IPS-NIHi11 (cell line): Measurements from ENCODE around the gene TOMM40.
A peak's percentile ranks its signal among the peaks of the same experiment; 100 is the strongest.
"Not testable (repeated sequence)": the region's sequence is repeated elsewhere in the genome, so short reads cannot be mapped to it uniquely, and the experiment has no call there.

ENCODE experiments used
- DNase-seq: peaks from one replicate; pipeline ENCODE4 v3.0.0; 2012; ENCODE audit warnings: mixed read lengths, low spot score

Gene TOMM40

DNA sequence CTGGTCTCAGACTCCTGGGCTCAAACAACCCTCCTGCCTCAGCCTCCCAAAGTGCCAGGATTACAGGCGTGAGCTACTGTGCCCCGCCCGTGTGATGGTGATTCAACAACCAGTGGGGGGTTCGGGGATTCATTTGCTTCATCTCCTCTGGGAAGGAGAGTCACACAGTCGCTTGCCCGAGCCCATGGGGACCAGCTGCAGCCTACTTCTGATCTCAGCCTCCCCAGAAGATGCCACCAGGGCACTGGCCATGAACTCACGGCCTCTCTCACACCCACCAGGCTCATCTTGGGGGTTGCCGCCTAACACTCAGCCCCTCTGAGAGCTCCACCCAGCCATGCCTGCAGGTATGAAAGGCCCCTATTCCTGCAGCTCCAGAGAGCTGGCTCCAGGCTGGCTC, 6.8 kb downstream of the TOMM40 start:
- no peak for DNase-seq

- DNase-seq, result no peak
Observed at GRCh38 chr19:44900328-44901244, 9.5 kb downstream of the TOMM40 start.

GRCh38 chr19:44903216-44903601, 12.2 kb downstream of the TOMM40 start:
- DNase-seq, result no peak

- peak; percentile 79 for DNase-seq
Observed at GRCh38 chr19:44903602-44904425, 12.8 kb downstream of the TOMM40 start.

- no peak for DNase-seq
Observed at GRCh38 chr19:44904426-44904994, 13.5 kb downstream of the TOMM40 start.

- peak; percentile 66 for DNase-seq
Observed at GRCh38 chr19:44905437-44906160, 14.5 kb downstream of the TOMM40 start, which contains the start of gene APOE. Gene APOE (plus strand): TSS chr19:44905796. CDS start chr19:44906625, 829 bp downstream.

GRCh38 chr19:44907613-44908012, 16.6 kb downstream of the TOMM40 start:
- DNase-seq, result no peak

DNA sequence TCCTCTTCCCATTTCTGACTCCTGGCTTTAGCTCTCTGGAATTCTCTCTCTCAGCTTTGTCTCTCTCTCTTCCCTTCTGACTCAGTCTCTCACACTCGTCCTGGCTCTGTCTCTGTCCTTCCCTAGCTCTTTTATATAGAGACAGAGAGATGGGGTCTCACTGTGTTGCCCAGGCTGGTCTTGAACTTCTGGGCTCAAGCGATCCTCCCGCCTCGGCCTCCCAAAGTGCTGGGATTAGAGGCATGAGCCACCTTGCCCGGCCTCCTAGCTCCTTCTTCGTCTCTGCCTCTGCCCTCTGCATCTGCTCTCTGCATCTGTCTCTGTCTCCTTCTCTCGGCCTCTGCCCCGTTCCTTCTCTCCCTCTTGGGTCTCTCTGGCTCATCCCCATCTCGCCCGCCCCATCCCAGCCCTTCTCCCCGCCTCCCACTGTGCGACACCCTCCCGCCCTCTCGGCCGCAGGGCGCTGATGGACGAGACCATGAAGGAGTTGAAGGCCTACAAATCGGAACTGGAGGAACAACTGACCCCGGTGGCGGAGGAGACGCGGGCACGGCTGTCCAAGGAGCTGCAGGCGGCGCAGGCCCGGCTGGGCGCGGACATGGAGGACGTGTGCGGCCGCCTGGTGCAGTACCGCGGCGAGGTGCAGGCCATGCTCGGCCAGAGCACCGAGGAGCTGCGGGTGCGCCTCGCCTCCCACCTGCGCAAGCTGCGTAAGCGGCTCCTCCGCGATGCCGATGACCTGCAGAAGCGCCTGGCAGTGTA, 17.2 kb downstream of the TOMM40 start:
- no peak for DNase-seq

- no peak for DNase-seq
Observed at GRCh38 chr19:44908836-44909261, 17.8 kb downstream of the TOMM40 start.

DNA sequence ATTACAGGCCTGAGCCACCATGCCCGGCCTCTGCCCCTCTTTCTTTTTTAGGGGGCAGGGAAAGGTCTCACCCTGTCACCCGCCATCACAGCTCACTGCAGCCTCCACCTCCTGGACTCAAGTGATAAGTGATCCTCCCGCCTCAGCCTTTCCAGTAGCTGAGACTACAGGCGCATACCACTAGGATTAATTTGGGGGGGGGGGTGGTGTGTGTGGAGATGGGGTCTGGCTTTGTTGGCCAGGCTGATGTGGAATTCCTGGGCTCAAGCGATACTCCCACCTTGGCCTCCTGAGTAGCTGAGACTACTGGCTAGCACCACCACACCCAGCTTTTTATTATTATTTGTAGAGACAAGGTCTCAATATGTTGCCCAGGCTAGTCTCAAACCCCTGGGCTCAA, 18.7 kb downstream of the TOMM40 start:
- no peak for DNase-seq

DNA sequence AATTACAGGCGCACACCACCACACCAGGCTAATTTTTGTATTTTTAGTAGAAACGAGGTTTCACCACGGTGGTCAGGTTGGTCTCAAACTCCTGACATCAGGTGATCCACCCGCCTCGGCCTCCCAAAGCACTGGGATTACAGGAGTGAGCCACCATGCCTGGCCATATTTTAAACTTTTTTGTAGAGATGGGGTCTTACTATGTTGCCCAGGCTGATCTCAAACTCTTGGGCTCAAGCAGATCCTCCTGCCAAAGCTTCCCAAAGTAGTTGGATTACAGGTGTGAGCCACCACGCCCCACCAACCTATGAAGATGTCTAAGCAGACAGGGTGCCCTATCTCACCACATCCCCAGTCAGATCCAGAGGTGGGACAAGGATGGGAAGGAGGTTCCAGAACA, 20.8 kb downstream of the TOMM40 start:
- not testable (repeated sequence) for DNase-seq

- no peak for DNase-seq
Observed at GRCh38 chr19:44912854-44913253, 21.8 kb downstream of the TOMM40 start.

DNA sequence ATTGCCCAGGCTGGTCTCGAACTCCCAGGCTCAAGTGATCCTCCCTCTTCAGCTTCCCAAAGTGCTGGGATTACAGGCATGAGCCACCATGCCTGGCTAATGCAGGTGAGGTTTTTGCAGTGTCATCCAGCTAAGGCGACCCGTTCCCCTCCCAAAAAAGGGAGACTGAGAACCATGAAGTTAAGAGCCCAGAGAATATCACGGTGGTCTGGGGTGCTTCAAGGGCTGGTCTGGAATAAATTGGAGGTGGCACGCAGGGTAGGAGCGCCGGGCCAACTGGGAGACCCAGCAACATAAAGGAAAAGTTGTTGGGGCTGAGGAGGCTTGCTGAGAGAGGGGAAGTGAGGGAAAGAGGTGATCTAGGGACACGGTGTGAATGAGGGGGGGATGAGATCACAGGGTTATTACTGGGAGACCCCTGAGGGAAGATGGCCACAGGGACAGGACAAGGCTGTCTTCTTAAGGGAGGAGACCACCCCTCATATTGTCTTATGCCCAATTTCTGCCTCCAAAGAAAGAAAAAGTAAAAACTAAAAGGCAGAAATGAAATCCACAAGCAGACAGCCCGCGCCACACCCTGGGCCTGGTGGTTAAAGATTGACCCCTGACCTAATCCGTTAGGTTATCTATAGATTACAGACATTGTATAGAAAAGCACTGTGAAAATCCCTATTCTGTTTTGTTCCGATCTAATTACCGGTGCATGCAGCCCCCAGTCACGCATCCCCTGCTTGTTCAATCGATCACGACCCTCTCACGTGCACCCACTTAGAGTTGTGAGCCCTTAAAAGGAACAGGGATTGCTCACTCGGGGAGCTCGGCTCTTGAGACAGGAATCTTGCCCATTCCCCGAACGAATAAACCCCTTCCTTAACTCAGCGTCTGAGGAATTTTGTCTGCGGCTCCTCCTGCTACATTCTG, 22.7 kb downstream of the TOMM40 start:
- DNase-seq, result not testable (repeated sequence)

- DNase-seq, result peak; percentile 89
Observed at GRCh38 chr19:44914433-44915206, 23.6 kb downstream of the TOMM40 start, which contains the start of gene APOC1. Gene APOC1 (plus strand): TSS chr19:44914608. CDS start chr19:44914892, 284 bp downstream.

DNA sequence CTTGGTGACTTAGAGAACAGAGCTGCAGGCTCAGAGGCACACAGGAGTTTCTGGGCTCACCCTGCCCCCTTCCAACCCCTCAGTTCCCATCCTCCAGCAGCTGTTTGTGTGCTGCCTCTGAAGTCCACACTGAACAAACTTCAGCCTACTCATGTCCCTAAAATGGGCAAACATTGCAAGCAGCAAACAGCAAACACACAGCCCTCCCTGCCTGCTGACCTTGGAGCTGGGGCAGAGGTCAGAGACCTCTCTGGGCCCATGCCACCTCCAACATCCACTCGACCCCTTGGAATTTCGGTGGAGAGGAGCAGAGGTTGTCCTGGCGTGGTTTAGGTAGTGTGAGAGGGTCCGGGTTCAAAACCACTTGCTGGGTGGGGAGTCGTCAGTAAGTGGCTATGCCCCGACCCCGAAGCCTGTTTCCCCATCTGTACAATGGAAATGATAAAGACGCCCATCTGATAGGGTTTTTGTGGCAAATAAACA, 33.2 kb downstream of the TOMM40 start:
- DNase-seq, result no peak

DNA sequence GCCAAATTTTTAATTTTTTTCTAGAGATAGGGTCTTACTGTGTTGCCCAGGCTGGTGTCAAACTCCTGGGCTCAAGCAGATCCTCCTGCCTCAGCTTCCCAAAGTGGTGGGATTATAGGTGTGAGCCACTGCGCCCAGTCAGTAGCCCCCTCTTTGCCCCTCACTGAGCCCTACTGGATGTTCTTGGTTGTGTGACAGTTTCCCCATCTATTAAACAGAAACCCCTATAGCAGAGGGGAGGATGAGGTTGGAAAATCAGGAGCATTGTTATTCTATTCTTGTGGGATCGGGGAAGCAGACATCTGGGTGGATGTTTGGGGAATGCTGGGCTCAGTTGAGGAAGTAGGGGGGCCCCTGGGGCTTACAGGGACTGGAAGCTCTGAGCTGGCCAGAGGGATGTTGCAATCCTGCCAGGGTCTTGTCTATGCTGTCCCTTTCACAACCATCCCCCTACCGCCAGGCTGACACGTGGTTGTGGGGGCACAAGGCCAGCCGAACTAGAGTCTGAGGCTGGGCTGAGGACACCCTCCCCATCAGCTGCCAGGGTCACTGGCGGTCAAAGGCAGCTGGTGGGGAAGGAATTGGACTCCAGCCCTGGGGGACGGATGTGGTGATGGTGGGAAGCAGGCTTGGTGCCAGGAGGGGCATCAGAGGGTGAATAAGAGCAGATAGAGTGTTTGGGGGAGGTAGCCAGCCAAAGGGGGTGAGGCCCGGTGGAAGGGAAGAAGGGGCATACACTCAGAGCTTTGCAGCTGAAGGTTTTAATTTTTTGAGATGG, 34.2 kb downstream of the TOMM40 start:
- no peak for DNase-seq

- DNase-seq, result not testable (repeated sequence)
Observed at GRCh38 chr19:44926245-44927077, 35.4 kb downstream of the TOMM40 start.
